DND-41 (cell line): ENCODE measurements around the gene CS.

ENCODE experiments used
- ATAC-seq: fragments of 200-7000 bp; cut with Tn5 transposase; 3 replicates; pipeline ENCODE4 v1.9.1; 2021; ENCODE audit warnings: low read depth; ENCODE audit not compliant: insufficient read depth
- DNase-seq: peaks from one replicate; pipeline ENCODE4 v3.0.0-alpha.2; 2020
- H2AFZ ChIP-seq: 2 replicates; pipeline ENCODE4 v1.6.0; 2012; ENCODE audit warnings: low read depth, low read length
- H3K27ac ChIP-seq: 2 replicates; pipeline ENCODE4 v1.5.1; 2012; ENCODE audit warnings: low read length, inconsistent platforms
- H3K27me3 ChIP-seq: fragments of 200-600 bp; sonication (generic); 2 replicates; pipeline ENCODE4 v1.6.0; 2012; ENCODE audit warnings: low read length, mild to moderate bottlenecking, inconsistent platforms; ENCODE audit not compliant: insufficient read depth, poor library complexity
- H3K36me3 ChIP-seq: 2 replicates; pipeline ENCODE4 v1.5.1; 2012; ENCODE audit warnings: low read length, inconsistent platforms; ENCODE audit not compliant: insufficient read depth
- H3K4me1 ChIP-seq: 2 replicates; pipeline ENCODE4 v1.5.1; 2012; ENCODE audit warnings: mild to moderate bottlenecking, low read length; ENCODE audit not compliant: insufficient read depth
- H3K4me2 ChIP-seq: 2 replicates; pipeline ENCODE4 v1.6.0; 2012; ENCODE audit warnings: mild to moderate bottlenecking, moderate library complexity, low read length, inconsistent platforms; ENCODE audit not compliant: insufficient read depth
- H3K4me3 ChIP-seq, 2 experiments: fragments of 200-600 bp in 1 of 2; shearing (Covaris generic) in 1 of 2; 2 replicates each; pipeline ENCODE4 v1.5.1; 2012 to 2016; ENCODE audit warnings: inconsistent platforms in 2 of 2, low read length in 2 of 2, mild to moderate bottlenecking in 2 of 2, low read depth in 1 of 2, moderate library complexity in 1 of 2
- H3K79me2 ChIP-seq: 2 replicates; pipeline ENCODE4 v1.6.0; 2012; ENCODE audit warnings: low read length, inconsistent platforms; ENCODE audit not compliant: insufficient read depth
- H3K9ac ChIP-seq: 2 replicates; pipeline ENCODE4 v1.6.0; 2012; ENCODE audit warnings: low read depth, mild to moderate bottlenecking, inconsistent platforms, low read length, moderate library complexity
- H3K9me3 ChIP-seq: 2 replicates; pipeline ENCODE4 v1.5.1; 2012; ENCODE audit warnings: low read length, moderate library complexity, mild to moderate bottlenecking, inconsistent platforms; ENCODE audit not compliant: insufficient read depth, severe bottlenecking
- H4K20me1 ChIP-seq: 2 replicates; pipeline ENCODE4 v1.6.0; 2012; ENCODE audit warnings: low read length; ENCODE audit not compliant: insufficient read depth
- EZH2 ChIP-seq: IDR thresholded peaks from 3 replicates; pipeline ENCODE4 v1.6.1; 2012; ENCODE audit warnings: borderline replicate concordance, low read depth, mild to moderate bottlenecking, moderate library complexity, low read length, inconsistent platforms; ENCODE audit not compliant: severe bottlenecking
- TF ChIP-seq, protein P1 (sequence below): IDR thresholded peaks from 2 replicates; pipeline ENCODE4 v1.5.1; 2012; ENCODE audit warnings: borderline replicate concordance, low read length, moderate library complexity, mild to moderate bottlenecking; ENCODE audit not compliant: poor library complexity, severe bottlenecking; ENCODE audit errors: extremely low read depth

The CS gene

DNA sequence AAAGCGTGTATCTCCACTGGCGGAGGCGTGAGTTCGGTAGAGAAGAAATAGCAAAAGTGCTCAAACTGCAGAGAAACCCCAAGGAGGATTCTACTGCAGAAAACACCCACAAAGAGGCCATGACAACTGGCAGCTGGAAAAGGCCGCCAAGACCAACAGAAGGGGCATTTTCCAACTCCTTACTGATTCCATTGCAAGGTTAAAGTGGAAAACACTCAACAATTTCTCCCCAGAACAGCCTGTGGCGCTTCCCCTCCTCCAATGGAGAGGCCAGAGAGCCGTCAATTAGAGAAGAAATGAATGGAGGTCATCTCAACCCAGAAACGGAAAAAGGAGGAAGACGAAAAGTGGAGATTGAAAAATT, 41.3 kb downstream of the CS start:
- peak overlapping the region; percentile 75 for H3K27ac ChIP-seq
- no peak for DNase-seq
- peaks cover 27% of the 10 kb centered on the region for H3K79me2 ChIP-seq

DNA sequence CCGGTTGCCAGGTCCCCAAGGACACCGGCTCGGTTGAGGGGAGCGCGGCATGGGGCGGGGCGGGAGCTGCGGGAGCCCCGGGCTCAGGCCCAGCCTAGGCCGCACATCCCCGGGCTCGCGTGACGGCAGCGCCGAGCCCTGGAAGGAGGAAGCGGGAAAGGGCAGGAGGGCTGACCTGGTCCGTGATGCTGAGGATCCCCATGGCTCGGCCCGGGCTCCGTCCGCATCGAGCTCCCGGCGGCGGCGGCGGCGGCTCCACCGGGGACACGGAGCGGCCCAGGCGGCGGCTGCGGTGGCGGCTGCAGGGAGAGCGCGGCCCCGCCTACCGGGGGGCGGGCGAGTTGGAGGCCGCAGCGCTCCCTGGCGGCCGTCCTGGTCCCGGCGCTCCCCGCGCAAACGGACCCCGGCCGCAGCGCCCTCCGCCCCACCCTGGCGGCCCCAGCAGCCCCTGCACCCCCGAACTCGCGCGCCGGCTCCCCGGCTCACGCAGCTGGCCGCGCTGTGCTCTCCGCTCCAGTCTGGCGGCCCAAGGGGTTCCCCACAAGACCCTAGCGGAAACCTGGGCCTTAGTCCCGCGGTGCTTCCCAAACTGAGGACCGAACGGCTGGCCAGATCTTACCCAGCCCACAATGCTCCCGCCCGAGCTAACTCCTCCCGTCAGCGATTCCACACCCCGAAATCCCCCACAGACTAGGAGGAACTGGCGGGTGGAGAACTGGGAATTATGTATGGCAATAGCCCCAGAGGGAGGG, 41.9 kb downstream of the CS start, which contains the start of gene ANKRD52:
ANKRD52 (minus strand) TSS at position 317 of the 752 bp plus-strand sequence; CDS start at position 202, 115 bp downstream.
- ATAC-seq (peak; percentile 92), DNase-seq (peak; percentile 77)
- Histone ChIP-seq H3K27ac (peak within 1 kb of the TSS; percentile 86), H4K20me1 (peaks cover 10% of the 10 kb centered on the region; the same call in 1 of the 2 replicates), H3K9ac (peak within 1 kb of the TSS; percentile 72), H3K79me2 (peaks cover 27% of the 10 kb centered on the region), H2AFZ (peak within 1 kb of the TSS; percentile 100), H3K4me3 (peak within 1 kb of the TSS; percentile 97 to 99), H3K27me3 (no peaks in the 10 kb centered on the region), H3K36me3 (peaks cover 43% of the 10 kb centered on the region), H3K4me2 (peak within 1 kb of the TSS; percentile 83), H3K4me1 (peaks cover 30% of the 10 kb centered on the region), H3K9me3 (no peaks in the 10 kb centered on the region)
- TF ChIP-seq EZH2, result no peak
- TF ChIP-seq, protein P1, sequence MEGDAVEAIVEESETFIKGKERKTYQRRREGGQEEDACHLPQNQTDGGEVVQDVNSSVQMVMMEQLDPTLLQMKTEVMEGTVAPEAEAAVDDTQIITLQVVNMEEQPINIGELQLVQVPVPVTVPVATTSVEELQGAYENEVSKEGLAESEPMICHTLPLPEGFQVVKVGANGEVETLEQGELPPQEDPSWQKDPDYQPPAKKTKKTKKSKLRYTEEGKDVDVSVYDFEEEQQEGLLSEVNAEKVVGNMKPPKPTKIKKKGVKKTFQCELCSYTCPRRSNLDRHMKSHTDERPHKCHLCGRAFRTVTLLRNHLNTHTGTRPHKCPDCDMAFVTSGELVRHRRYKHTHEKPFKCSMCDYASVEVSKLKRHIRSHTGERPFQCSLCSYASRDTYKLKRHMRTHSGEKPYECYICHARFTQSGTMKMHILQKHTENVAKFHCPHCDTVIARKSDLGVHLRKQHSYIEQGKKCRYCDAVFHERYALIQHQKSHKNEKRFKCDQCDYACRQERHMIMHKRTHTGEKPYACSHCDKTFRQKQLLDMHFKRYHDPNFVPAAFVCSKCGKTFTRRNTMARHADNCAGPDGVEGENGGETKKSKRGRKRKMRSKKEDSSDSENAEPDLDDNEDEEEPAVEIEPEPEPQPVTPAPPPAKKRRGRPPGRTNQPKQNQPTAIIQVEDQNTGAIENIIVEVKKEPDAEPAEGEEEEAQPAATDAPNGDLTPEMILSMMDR, result peak; percentile 70

More for the DNA sequence above, 41.3 kb downstream of the CS start:
- Histone ChIP-seq H3K9ac (peak overlapping the region; percentile 72), H3K4me1 (peaks cover 30% of the 10 kb centered on the region), H4K20me1 (peaks cover 10% of the 10 kb centered on the region; the same call in 1 of the 2 replicates), H3K4me2 (peak overlapping the region; percentile 83), H3K4me3 (peak overlapping the region; percentile 37 to 99; a peak in 3 of 4 replicates), H3K27me3 (no peaks in the 10 kb centered on the region), H3K9me3 (no peaks in the 10 kb centered on the region), H3K36me3 (peaks cover 38% of the 10 kb centered on the region), H2AFZ (peak overlapping the region; percentile 100)
- no peak; the same call in 2 of the 3 replicates for ATAC-seq
- TF ChIP-seq, protein P1, result no peak

DNA sequence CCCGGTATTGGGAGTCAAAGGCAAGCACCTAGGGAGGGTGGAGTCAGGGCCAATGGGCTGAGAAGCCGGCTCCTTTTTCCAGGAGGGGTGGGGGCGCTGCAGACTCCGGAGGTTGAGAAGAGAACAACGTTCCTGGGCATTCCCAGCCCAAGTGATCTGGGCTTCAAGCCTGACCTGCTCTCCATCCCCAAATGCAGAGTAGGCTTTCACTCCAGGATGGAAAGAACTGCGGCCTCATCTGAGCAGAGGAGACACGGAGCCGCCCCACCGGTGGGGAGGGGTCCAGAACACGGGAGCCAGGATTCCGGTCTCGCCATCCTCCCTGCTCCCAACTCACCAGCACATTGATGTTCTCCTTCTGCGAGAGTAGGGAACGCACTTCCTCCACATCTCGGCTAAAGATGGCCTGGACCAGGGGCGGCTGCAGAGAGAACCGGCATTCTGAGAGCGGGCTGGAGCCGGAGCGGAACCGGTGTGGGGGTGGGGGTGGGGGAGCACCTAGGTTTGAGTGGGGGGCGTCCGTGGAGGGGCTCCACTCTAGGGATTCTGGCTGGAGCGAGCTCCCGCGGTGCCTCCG, 42.6 kb downstream of the CS start:
- Histone ChIP-seq H3K27me3 (no peaks in the 10 kb centered on the region), H3K4me1 (peaks cover 30% of the 10 kb centered on the region), H3K9ac (peak overlapping the region; percentile 72), H2AFZ (peak overlapping the region; percentile 100), H3K4me3 (peak overlapping the region; percentile 97 to 99), H4K20me1 (peaks cover 12% of the 10 kb centered on the region; the same call in 1 of the 2 replicates), H3K79me2 (peaks cover 27% of the 10 kb centered on the region), H3K9me3 (no peaks in the 10 kb centered on the region), H3K36me3 (peaks cover 50% of the 10 kb centered on the region), H3K27ac (peak overlapping the region; percentile 86), H3K4me2 (peak overlapping the region; percentile 83)
- ATAC-seq, result peak; percentile 32
- TF ChIP-seq, protein P1, result no peak
- no peak for TF ChIP-seq EZH2
- DNase-seq, result peak; percentile 39
